Astrocyte of the spinal cord (primary cell): ENCODE data around the gene ERC2.

Experiments
- DNase-seq: peaks from one replicate; pipeline ENCODE4 v3.0.0; 2011; ENCODE audit warnings: low read depth, low spot score
- H3K4me3 ChIP-seq: 2 replicates; pipeline ENCODE4 v1.5.1; 2011; ENCODE audit warnings: low read depth, mild to moderate bottlenecking, low read length, moderate library complexity
- in situ Hi-C: cut with HindIII; loops from 2 replicates; pipeline ENCODE4 v1.10.0; 2017; ENCODE audit warnings: low sequenced_read_pairs
- TF ChIP-seq, protein P1 (sequence below): IDR thresholded peaks from 2 replicates; pipeline ENCODE4 v1.5.1; 2012; ENCODE audit warnings: low read depth, mild to moderate bottlenecking, low read length, inconsistent platforms

The ERC2 gene

GRCh38 chr3:56055951-56056350 is 412.3 kb downstream of the ERC2 start:
- in situ Hi-C loops: no loop called here
- no peak overlapping the region for H3K4me3 ChIP-seq
- DNase-seq: no peak
- TF ChIP-seq, protein P1, sequence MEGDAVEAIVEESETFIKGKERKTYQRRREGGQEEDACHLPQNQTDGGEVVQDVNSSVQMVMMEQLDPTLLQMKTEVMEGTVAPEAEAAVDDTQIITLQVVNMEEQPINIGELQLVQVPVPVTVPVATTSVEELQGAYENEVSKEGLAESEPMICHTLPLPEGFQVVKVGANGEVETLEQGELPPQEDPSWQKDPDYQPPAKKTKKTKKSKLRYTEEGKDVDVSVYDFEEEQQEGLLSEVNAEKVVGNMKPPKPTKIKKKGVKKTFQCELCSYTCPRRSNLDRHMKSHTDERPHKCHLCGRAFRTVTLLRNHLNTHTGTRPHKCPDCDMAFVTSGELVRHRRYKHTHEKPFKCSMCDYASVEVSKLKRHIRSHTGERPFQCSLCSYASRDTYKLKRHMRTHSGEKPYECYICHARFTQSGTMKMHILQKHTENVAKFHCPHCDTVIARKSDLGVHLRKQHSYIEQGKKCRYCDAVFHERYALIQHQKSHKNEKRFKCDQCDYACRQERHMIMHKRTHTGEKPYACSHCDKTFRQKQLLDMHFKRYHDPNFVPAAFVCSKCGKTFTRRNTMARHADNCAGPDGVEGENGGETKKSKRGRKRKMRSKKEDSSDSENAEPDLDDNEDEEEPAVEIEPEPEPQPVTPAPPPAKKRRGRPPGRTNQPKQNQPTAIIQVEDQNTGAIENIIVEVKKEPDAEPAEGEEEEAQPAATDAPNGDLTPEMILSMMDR: no peak

DNA sequence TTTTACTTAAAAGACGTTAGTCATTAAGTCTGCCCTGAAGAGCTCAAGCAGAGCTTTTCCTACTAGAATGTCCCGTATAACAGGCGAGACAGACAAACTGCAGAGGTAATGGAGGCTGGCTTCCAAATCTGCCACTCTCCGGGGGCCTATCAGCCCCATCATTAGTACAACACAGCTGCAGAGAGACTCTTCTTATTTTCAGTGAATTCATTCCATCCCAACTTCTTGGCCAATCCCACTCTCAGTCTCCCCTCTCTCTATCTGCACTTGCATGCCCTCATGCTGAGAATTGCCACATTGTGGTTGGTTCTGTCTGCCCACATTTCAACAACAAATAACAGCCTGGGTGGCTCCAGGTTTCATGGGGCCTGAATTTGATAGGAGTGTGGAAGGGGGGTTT is 412.7 kb downstream of the ERC2 start:
- TF ChIP-seq, protein P1: no peak
- no peak overlapping the region for H3K4me3 ChIP-seq
- DNase-seq: peak; percentile 13
- in situ Hi-C loops: no loop called here

DNA sequence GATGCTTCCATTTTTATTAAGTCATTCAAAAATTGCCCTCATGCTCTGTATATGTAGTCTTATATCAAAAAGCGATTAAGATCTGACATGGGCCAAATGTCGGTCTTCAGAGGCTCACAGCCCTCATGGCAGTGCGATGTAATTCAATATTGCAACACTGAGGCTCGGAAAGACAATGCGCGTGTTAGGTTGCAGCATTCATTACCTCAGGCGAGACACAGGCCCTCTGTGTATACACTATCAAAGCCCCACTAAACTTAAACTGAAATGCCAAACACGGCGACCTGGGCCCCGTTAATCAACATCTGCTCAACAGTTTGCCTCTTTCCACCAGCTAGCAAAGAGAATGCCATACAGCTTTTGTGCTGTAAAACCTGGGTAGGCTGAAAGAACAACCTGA is 413.4 kb downstream of the ERC2 start:
- DNase-seq: no peak
- TF ChIP-seq, protein P1: no peak
- in situ Hi-C loops: no loop called here
- H3K4me3 ChIP-seq: no peak overlapping the region

GRCh38 chr3:56053727-56054126 is 414.5 kb downstream of the ERC2 start:
- in situ Hi-C loops: no loop called here
- TF ChIP-seq, protein P1: no peak
- H3K4me3 ChIP-seq: no peak overlapping the region
- no peak for DNase-seq

GRCh38 chr3:56052188-56052587 is 416.1 kb downstream of the ERC2 start:
- no peak overlapping the region for H3K4me3 ChIP-seq
- in situ Hi-C loops: no loop called here
- TF ChIP-seq, protein P1: no peak
- no peak for DNase-seq

DNA sequence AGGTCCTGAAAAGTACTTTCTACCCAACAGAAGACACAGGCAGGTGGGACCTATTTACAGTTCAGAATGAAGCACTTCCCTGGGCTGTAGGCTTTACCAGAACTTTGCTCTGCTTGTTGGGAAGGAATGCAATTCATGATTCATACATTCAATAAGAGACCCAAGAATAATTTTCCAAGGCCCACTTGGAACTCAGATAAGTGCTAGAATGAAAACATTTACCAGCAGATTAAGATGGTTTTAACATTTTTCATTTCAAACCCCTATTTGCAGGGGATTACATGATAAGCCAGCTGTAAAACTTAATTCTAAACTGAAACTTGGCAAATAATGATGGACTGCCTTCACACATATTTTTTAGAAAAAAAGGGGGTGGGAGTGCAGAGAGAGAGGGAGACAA is 417.2 kb downstream of the ERC2 start:
- DNase-seq: no peak
- no peak overlapping the region for H3K4me3 ChIP-seq
- in situ Hi-C loops: no loop called here
- TF ChIP-seq, protein P1: no peak

- TF ChIP-seq, protein P1: no peak
- in situ Hi-C loops: no loop called here
- no peak for DNase-seq
- no peak overlapping the region for H3K4me3 ChIP-seq
Measured at GRCh38 chr3:56048946-56049345, 419.3 kb downstream of the ERC2 start.
